Suprapubic skin (tissue), 4 donors: ENCODE measurements around the gene CAMK1. TPM values are rescaled to one million over a fixed set of nuclear protein-coding genes. Genes with fewer than 3 reads are reported as not detected.
A peak's percentile ranks its signal among the peaks of the same experiment; 100 is the strongest.

Experiments
- DNase-seq, 2 donors: peaks; one replicate each; pipeline ENCODE4 v3.0.0-alpha.2; 2019; ENCODE audit warnings: low spot score in 2 of 2
- H3K27ac ChIP-seq: fragments of 200-600 bp; sonication (generic); one replicate; pipeline ENCODE4 v1.5.1; 2019
- H3K27me3 ChIP-seq: fragments of 200-600 bp; sonication (generic); one replicate; pipeline ENCODE4 v1.5.1; 2019
- H3K36me3 ChIP-seq: fragments of 200-600 bp; sonication (generic); one replicate; pipeline ENCODE4 v1.5.1; 2019
- H3K4me1 ChIP-seq: fragments of 200-600 bp; sonication (generic); one replicate; pipeline ENCODE4 v1.5.1; 2019
- H3K4me3 ChIP-seq: fragments of 200-600 bp; sonication (generic); one replicate; pipeline ENCODE4 v1.5.1; 2019; ENCODE audit warnings: mild to moderate bottlenecking
- H3K9me3 ChIP-seq: fragments of 200-600 bp; sonication (generic); one replicate; pipeline ENCODE4 v1.5.1; 2019
- EP300 ChIP-seq: sonication (generic); formaldehyde crosslinking; IDR thresholded peaks from one replicate; pipeline ENCODE4 v1.6.1; 2017; ENCODE audit warnings: antibody characterized with exemption
- POLR2A ChIP-seq, 2 donors: fragments of 450-650 bp; IDR thresholded peaks; one replicate each; pipeline ENCODE4 v1.6.1; 2017; ENCODE audit warnings: antibody characterized with exemption in 2 of 2, mild to moderate bottlenecking in 2 of 2, moderate library complexity in 2 of 2
- POLR2AphosphoS5 ChIP-seq, 3 donors: sonication (generic); formaldehyde crosslinking; IDR thresholded peaks; one replicate each; pipeline ENCODE4 v1.6.1; 2017; ENCODE audit warnings: antibody characterized with exemption in 3 of 3
- WGBS: methylation state at CpG from one replicate; pipeline ENCODE4 v1.1.5; 2018; 5-methylcytosine and 5-hydroxymethylcytosine counted together
- total RNA-seq, 4 donors: library from RNA; depleted of rRNA; stranded (reverse); fragments of >200 nt; gene quantifications; one replicate each; pipeline ENCODE4 v1.1.0, GENCODE V29; 2016
- TF ChIP-seq, protein P1 (sequence below), 2 donors: fragments of 200-600 bp in 1 of 2; fragments of 450-650 bp in 1 of 2; sonication (generic) in 1 of 2; IDR thresholded peaks; one replicate each; pipeline ENCODE4 v1.5.1; 2016 to 2019; ENCODE audit warnings: antibody characterized with exemption in 2 of 2, mild to moderate bottlenecking in 1 of 2, moderate library complexity in 1 of 2

CAMK1 gene
- total RNA-seq: 10 to 100 TPM in 1 of 4 donors, 1 to 10 TPM in 3; 3.3 to 13.0 (median 5.2) TPM

DNA sequence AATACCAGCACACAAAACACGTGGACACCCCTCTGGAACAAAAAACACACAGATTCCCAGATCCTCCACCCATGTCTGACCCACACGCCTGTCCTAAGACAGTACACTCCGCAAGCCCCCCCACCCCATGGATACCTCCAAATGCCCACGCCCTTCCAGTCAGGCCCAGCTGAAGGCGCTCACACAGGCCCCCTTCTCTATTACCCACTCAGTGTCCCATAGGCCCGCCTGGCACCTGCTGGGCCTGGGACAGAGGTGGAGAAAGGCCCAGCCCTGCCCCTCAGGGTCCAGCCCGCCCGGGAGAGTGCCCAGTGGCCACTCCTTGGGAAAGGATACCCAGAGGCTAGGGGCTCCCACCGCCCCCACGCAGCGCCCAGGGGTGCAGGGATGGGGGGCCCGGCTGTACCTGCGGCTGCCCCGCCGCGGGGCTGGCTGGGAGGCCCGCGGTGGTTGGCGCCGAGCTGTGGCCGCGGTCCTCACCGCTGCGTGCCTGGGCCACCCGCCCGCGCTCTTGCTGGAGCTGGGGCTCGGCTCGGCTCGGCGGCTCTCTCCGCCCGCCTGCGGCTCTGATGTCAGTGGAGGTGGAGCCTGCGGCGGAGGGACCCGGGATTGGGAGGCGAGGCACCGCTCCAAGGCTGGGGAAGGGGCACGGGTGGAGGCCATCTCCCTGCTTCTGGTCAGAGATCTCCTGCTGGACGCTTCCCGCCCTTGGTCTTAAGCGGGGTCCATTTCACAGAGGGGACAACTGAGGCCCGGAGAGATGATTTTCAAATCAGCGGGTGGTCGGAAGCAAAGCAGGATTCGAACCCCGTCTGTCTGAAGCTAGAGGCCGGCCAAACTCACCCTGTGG lies at the start of gene CAMK1:
Gene CAMK1 (minus strand): TSS at position 522 of the 850 bp plus-strand sequence. CDS start 2,198 bp downstream, outside the sequence.
- H3K4me3 ChIP-seq: peak within 1 kb of the TSS; percentile 59
- peak within 1 kb of the TSS; percentile 42 for H3K27ac ChIP-seq
- 16% methylated on average over 12 of the region's 49 CpGs for WGBS
- H3K36me3 ChIP-seq: peaks cover 7% of the 10 kb centered on the region
- H3K27me3 ChIP-seq: no peaks in the 10 kb centered on the region
- H3K4me1 ChIP-seq: peaks cover 36% of the 10 kb centered on the region
- DNase-seq: peak; percentile 88 to 93
- TF ChIP-seq, protein P1, sequence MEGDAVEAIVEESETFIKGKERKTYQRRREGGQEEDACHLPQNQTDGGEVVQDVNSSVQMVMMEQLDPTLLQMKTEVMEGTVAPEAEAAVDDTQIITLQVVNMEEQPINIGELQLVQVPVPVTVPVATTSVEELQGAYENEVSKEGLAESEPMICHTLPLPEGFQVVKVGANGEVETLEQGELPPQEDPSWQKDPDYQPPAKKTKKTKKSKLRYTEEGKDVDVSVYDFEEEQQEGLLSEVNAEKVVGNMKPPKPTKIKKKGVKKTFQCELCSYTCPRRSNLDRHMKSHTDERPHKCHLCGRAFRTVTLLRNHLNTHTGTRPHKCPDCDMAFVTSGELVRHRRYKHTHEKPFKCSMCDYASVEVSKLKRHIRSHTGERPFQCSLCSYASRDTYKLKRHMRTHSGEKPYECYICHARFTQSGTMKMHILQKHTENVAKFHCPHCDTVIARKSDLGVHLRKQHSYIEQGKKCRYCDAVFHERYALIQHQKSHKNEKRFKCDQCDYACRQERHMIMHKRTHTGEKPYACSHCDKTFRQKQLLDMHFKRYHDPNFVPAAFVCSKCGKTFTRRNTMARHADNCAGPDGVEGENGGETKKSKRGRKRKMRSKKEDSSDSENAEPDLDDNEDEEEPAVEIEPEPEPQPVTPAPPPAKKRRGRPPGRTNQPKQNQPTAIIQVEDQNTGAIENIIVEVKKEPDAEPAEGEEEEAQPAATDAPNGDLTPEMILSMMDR (IDR thresholded peaks at IDR 0.05): no peak
- TF ChIP-seq EP300 (no peak), POLR2AphosphoS5 (IDR thresholded peaks at IDR 0.05) (no peak)
- no peaks in the 10 kb centered on the region for H3K9me3 ChIP-seq

DNA sequence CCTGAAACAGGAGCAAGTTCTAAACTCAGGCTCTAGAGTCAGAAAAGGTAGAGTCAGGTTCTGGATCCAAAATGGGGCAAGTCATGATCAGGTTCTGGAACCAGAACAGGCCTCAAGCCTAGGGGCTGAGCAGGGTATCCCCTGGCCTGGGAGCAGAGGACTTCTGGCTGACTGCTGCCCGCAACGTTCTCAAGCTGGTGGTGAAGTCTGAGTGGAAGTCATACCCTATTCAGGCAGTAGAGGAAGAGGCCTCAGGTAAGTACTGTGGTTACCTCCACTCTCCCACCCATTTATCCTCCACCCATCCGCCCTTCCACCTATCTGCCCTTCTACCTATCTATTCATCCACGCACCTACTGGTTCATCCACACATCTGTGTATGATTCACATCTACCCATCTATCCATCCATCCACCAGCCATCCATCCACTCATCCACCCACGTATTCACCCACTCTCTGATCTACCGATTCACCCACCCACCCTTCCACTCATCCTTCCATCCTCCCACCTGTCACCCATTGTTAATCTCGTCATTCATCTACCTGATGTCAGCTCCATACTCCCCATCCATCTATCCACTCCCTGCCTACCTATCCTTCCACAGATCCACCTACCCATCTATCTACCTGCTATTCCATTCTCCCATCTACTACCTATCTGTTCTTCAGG lies 49.1 kb upstream of the CAMK1 start:
- H3K9me3 ChIP-seq: no peaks in the 10 kb centered on the region
- no peaks in the 10 kb centered on the region for H3K27me3 ChIP-seq
- 91% methylated on average over 7 of the region's 7 CpGs for WGBS
- H3K4me1 ChIP-seq: no peaks in the 10 kb centered on the region
- no peak overlapping the region for H3K27ac ChIP-seq
- TF ChIP-seq POLR2AphosphoS5 (IDR thresholded peaks at IDR 0.05) (no peak), POLR2A (IDR thresholded peaks at IDR 0.05) (no peak), EP300 (no peak)
- TF ChIP-seq, protein P1 (IDR thresholded peaks at IDR 0.05): no peak
- H3K4me3 ChIP-seq: no peak overlapping the region
- peaks cover 24% of the 10 kb centered on the region for H3K36me3 ChIP-seq
- DNase-seq: no peak

DNA sequence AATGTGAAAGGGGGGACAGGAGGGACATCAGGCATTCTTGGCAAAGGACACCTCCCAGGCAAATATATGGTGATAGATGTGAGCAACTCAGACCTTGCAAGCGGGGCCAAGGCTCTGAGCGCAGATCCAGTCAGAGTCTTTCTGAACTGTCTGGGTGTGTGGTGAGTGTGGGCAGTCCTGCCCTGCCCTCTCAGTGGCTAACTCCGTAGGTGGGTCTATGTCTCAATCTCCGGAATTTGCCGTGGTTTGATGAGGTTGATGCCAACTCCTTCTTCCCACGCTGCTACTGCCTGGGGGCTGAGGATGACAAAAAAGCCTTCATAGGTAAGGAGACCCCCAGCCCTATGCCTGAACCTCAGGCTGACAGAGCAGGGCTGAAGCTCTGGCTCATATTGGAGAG lies 47.7 kb upstream of the CAMK1 start:
- no peaks in the 10 kb centered on the region for H3K4me1 ChIP-seq
- H3K4me3 ChIP-seq: no peak overlapping the region
- peaks cover 33% of the 10 kb centered on the region for H3K36me3 ChIP-seq
- TF ChIP-seq, protein P1 (IDR thresholded peaks at IDR 0.05): no peak
- no peak for TF ChIP-seq POLR2AphosphoS5 (IDR thresholded peaks at IDR 0.05)
- no peak for TF ChIP-seq POLR2A (IDR thresholded peaks at IDR 0.05)
- TF ChIP-seq EP300: no peak
- no peaks in the 10 kb centered on the region for H3K9me3 ChIP-seq
- no peak overlapping the region for H3K27ac ChIP-seq
- H3K27me3 ChIP-seq: no peaks in the 10 kb centered on the region
- DNase-seq: no peak
- WGBS: 80% methylated on average over 6 of the region's 6 CpGs

DNA sequence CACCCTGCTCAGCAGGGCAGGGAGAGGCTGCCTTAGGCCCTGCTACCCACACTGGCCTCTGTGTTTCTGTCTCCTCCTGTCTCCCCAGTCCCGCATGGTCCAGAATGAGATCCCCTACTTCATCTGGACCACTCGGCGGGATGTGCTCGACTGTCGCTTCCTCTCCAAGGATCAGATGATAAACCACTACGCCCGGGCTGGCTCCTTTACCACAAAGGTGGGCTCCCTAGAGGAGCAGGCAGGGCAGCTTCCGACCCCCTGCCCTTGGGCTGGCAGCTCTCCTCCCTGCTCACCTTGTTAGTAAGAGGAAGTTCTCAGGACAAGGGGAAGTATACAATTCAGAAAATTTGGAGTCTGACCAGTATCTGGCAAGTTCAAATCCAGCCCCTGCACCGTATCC lies 46.2 kb upstream of the CAMK1 start:
- no peak for TF ChIP-seq POLR2AphosphoS5 (IDR thresholded peaks at IDR 0.05)
- TF ChIP-seq POLR2A (IDR thresholded peaks at IDR 0.05): no peak
- TF ChIP-seq, protein P1 (IDR thresholded peaks at IDR 0.05): no peak
- no peak for TF ChIP-seq EP300
- Histone ChIP-seq H3K27me3 (no peaks in the 10 kb centered on the region), H3K4me3 (no peak overlapping the region), H3K4me1 (peaks cover 3% of the 10 kb centered on the region), H3K27ac (no peak overlapping the region), H3K9me3 (no peaks in the 10 kb centered on the region), H3K36me3 (peaks cover 33% of the 10 kb centered on the region)
- WGBS: 94% methylated on average over 9 of the region's 9 CpGs
- DNase-seq: no peak

DNA sequence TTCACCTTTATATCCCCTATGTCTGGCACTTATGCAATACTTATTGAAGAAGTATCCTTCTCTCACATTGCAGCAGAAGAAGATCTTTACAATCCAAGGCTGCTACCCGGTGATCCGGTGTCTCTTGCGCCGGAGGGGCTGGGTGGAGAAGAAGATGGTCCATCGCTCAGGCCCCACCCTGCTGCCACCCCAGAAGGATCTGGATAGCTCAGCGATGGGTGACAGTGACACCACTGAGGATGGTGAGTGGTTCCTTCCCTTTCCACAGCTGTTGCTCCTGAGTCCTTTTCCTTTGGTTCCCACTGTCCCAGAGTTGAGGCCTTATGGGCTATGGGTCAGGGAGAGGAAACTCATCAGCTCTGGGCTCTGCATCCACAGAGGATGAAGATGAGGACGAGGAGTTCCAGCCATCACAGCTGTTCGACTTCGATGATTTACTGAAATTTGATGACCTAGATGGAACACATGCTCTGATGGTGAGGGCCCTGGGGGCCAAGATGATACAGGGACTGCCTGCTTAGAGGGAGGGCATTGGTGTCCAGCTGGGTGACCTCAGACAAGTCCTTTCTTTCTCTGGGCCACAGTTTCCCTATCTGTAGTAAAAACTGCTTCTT lies 43.2 kb upstream of the CAMK1 start:
- Histone ChIP-seq H3K4me1 (peaks cover 20% of the 10 kb centered on the region), H3K9me3 (no peaks in the 10 kb centered on the region), H3K27me3 (no peaks in the 10 kb centered on the region), H3K4me3 (no peak overlapping the region), H3K27ac (no peak overlapping the region), H3K36me3 (peaks cover 26% of the 10 kb centered on the region)
- DNase-seq: no peak
- WGBS: 94% methylated on average over 9 of the region's 9 CpGs
- TF ChIP-seq, protein P1 (IDR thresholded peaks at IDR 0.05): no peak
- TF ChIP-seq POLR2A (IDR thresholded peaks at IDR 0.05) (no peak), POLR2AphosphoS5 (IDR thresholded peaks at IDR 0.05) (no peak), EP300 (no peak)
